Measurements from ENCODE around the gene SCART1.
"Not testable (repeated sequence)": the region's sequence is repeated elsewhere in the genome, so short reads cannot be mapped to it uniquely, and the experiment has no call there.

SCART1 gene

DNA sequence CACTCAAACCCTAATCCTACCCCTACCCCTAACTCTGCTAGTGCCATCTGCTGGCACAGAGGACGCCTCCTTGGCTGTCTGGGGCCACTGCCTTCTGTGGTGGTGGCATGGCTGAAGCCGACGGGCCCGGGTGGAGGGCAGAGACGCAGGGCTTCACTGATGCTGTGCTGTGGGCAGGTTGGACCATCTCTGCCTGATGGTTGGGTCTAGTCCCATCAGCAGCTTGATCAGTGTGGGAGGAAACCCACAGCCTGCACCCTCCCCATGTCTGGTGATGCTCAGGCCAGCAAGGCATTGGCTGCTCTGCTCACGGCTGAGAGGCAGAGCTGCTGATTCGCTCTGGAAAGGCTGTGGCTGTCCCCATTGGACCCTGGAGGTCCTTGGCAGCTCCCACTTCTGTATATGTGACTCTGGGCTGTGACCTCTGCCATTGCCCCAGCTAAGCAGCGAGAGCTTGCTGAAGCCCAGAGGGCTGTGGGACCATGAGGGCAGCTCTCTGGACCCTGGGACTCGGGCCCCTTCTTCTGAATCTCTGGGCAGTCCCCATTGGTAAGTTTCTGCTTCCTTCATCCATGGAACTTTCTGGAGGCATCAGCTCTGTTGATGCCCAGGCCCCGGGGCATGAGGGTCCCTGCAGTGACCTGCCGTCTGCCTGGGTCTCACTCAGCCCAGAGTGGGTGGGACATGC lies at the start of gene SCART1:
Gene SCART1, plus strand, starts transcription at position 430 of the 688 bp plus-strand sequence. Its CDS starts 53 bp downstream, at position 483.
- DNase-seq (ENCODE audit: low read depth, low spot score), result no peak
- in situ Hi-C loops (cut with HindIII; ENCODE audit: low sequenced_read_pairs), result no loop called here
- H3K4me3 ChIP-seq (ENCODE audit: low read depth, low read length), result no peak within 1 kb of the TSS
- TF ChIP-seq, protein P1, sequence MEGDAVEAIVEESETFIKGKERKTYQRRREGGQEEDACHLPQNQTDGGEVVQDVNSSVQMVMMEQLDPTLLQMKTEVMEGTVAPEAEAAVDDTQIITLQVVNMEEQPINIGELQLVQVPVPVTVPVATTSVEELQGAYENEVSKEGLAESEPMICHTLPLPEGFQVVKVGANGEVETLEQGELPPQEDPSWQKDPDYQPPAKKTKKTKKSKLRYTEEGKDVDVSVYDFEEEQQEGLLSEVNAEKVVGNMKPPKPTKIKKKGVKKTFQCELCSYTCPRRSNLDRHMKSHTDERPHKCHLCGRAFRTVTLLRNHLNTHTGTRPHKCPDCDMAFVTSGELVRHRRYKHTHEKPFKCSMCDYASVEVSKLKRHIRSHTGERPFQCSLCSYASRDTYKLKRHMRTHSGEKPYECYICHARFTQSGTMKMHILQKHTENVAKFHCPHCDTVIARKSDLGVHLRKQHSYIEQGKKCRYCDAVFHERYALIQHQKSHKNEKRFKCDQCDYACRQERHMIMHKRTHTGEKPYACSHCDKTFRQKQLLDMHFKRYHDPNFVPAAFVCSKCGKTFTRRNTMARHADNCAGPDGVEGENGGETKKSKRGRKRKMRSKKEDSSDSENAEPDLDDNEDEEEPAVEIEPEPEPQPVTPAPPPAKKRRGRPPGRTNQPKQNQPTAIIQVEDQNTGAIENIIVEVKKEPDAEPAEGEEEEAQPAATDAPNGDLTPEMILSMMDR (IDR thresholded peaks at IDR 0.05; ENCODE audit: low read depth, low read length), result no peak

DNA sequence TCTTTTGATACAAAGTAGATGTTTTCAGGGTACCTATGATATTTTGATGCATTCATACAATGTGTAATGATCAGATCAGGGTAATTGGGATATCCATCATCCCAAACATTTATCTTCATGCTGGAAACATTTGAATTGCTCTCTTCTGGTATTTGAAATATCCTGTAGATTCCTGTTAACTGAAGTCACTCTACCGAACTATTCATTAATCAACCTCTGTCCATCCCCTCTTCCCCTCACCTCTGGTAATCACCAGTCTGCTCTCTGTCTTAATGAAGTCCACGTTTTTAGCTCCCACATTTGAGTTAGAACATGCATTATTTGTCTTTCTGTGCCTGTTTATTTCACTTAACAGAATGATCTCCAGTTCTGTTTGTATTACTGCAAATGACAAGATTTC lies 48.5 kb upstream of the SCART1 start:
- in situ Hi-C loops (cut with HindIII; ENCODE audit: low sequenced_read_pairs), result no loop called here
- no peak for DNase-seq (ENCODE audit: low read depth, low spot score)
- H3K4me3 ChIP-seq (ENCODE audit: low read depth, low read length), result no peak overlapping the region
- TF ChIP-seq, protein P1 (IDR thresholded peaks at IDR 0.05; ENCODE audit: low read depth, low read length), result no peak

DNA sequence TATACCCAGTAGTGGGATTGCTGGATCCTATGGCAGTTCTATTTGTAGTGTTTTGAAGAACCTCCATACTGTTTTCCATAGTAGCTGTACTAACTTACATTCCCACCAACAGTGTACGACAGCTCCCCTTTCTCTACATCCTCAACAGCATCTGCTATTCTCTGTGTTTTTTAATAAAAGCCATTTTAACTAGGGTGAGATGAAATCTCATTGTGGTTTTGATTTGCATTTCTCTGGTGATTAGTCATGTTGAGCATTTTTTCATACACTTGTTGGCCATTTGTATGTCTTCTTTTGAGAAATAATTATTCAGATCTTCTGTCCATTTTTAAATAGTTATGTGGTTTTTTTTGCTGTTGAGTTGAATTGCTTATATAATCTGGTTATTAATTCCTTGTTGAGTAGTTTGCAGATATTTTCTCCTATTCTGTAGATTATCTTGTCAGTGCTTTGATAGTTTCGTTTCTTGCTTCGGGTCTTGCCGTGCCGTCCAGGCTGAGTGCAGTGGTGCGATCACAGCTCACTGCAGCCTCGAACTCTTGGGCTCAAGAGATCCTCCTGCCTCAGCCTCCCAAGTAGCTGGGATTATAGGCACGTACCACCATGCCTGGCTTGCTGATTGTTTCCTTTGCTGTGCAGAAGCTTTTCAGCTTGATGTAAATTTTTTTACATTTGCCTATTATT lies 47.8 kb upstream of the SCART1 start:
- TF ChIP-seq, protein P1 (IDR thresholded peaks at IDR 0.05; ENCODE audit: low read depth, low read length), result no peak
- peak; percentile 8 for DNase-seq (ENCODE audit: low read depth, low spot score)
- in situ Hi-C loops (cut with HindIII; ENCODE audit: low sequenced_read_pairs), result no loop called here
- no peak overlapping the region for H3K4me3 ChIP-seq (ENCODE audit: low read depth, low read length)

DNA sequence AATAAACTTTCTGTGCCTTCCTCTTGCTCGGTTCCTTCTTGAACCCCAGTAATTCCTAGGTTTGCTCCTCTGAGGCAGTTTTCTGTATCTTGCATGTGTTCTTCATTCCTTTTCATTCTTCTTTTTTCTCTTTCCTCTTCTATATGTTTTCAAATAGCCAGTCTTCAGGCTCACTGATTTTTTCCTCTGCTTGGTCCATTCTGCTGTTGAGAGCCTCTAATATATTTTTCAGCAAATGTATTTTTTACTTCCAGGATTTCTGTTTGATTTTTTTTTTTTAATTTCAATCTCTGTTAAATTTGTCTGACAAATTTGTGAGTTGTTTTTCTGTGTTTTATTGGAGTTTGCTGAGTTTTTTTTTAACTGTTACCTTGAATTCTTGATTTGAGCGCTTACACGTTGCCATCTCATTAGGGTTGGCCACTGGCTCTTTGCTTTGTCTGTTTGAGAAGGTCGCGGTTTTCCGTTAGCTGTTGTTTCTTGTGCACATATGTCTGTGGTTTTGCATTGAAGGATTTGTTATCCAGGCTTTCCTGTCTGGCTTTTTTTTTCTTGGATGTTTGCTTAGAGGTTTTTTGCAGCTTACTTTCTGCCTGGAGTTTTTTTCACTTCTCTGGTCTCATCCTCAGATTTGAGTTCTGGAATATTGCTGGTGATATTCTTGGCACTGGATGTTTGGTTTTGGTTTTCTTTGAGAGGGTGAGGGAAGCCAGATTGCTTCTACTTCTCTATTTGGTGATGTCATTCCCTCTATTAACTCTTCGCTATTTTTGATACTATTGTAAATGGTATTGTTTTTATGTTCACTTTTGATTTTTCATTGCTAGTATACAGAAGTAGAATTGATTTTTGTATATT lies 42.0 kb upstream of the SCART1 start:
- TF ChIP-seq, protein P1 (IDR thresholded peaks at IDR 0.05; ENCODE audit: low read depth, low read length), result no peak
- no peak overlapping the region for H3K4me3 ChIP-seq (ENCODE audit: low read depth, low read length)
- DNase-seq (ENCODE audit: low read depth, low spot score), result peak; percentile 5
- in situ Hi-C loops (cut with HindIII; ENCODE audit: low sequenced_read_pairs), result no loop called here

DNA sequence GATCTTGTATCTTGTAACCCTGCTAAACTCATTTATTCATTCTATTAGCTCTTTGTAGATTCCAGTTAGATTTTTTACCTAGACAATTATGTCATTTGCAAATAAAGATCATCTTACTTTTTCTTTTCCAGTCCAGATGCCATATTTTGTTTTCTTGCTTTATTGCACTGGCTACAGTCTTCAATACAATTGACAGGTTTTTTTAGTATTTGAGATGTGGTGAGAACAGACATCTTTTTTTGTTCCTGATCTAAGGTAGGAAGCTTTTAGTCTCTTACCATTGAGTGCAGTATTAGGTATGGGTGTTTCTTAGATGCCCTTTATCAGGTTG lies 41.4 kb upstream of the SCART1 start:
- DNase-seq (ENCODE audit: low read depth, low spot score), result no peak
- no peak overlapping the region for H3K4me3 ChIP-seq (ENCODE audit: low read depth, low read length)
- in situ Hi-C loops (cut with HindIII; ENCODE audit: low sequenced_read_pairs), result no loop called here
- TF ChIP-seq, protein P1 (IDR thresholded peaks at IDR 0.05; ENCODE audit: low read depth, low read length), result no peak

DNA sequence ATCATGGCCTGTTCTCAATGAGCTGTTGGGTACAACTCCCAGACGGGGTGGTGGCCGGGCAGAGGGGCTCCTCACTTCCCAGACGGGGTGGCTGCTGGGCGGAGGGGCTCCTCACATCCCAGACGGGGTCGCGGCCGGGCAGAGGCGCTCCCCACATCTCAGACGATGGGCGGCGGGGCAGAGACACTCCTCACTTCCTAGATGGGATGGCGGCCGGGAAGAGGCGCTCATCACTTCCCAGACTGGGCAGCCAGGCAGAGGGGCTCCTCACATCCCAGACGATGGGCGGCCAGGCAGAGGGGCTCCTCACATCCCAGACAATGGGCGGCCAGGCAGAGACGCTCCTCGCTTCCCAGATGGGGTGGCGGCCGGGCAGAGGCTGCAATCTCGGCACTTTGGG lies 39.3 kb upstream of the SCART1 start:
- DNase-seq (ENCODE audit: low read depth, low spot score); H3K4me3 ChIP-seq (ENCODE audit: low read depth, low read length); in situ Hi-C loops (cut with HindIII; ENCODE audit: low sequenced_read_pairs): not testable (repeated sequence)
